ENCODE measurements around the gene DCK.

DCK gene
- total RNA-seq = 28.6 to 48.2 (median 31.6) reads per million in 3 donors

DNA sequence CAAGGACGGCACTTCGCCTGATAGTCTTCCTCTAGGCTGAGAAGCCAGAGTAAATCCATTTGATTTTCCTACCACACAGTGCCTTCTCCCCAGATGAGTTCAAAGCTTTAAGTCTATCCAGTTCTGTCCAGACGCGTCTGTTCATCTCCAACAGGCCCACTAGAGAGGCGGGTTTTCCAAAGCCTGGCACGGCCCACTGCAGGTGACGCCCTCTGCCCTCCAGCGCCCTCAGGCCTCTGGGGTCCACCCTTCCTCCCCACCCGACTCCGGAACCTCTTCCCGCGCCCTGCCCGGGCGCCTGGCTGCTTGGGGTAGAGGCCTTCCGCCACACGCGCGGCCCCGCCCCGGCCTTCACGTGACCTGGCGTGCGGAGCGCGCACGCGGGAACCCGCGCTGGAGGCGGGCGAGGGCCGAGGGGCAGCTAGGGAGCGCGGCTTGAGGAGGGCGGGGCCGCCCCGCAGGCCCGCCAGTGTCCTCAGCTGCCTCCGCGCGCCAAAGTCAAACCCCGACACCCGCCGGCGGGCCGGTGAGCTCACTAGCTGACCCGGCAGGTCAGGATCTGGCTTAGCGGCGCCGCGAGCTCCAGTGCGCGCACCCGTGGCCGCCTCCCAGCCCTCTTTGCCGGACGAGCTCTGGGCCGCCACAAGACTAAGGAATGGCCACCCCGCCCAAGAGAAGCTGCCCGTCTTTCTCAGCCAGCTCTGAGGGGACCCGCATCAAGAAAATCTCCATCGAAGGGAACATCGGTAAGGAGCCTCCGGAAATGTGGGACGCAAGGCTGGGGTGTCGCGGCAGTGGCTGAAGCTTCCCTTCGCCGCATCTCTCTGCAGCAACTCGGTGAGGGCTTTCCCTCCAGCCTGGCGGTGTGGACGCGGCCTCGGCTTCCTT, at the start of gene DCK:
Gene DCK (plus strand): TSS at position 469 of the 888 bp plus-strand sequence. CDS start 187 bp downstream, at position 656.
- H3K4me1 ChIP-seq (ENCODE audit: control insufficient read depth, insufficient read depth, low read length, poor library complexity, severe bottlenecking) = peaks cover 19% of the 10 kb centered on the region
- peak within 1 kb of the TSS; percentile 76 for H3K27ac ChIP-seq (ENCODE audit: insufficient read depth, low read length, poor library complexity, severe bottlenecking)
- no peaks in the 10 kb centered on the region for H3K9me3 ChIP-seq (ENCODE audit: control insufficient read depth, low read length)
- no peaks in the 10 kb centered on the region for H3K27me3 ChIP-seq (replicated peaks; ENCODE audit: control insufficient read depth, insufficient read depth, low read length, poor library complexity, severe bottlenecking)
- peak within 1 kb of the TSS; percentile 100 for H3K4me3 ChIP-seq (ENCODE audit: insufficient read depth, low read depth, low read length, poor library complexity, severe bottlenecking)
- DNase-seq = peak; percentile 73 to 78 (median 77)
- no peaks in the 10 kb centered on the region for H3K36me3 ChIP-seq (ENCODE audit: control insufficient read depth, insufficient read depth, low read length)

- Histone ChIP-seq H3K4me1 (ENCODE audit: control insufficient read depth, insufficient read depth, low read length, poor library complexity, severe bottlenecking) (no peaks in the 10 kb centered on the region), H3K27me3 (replicated peaks; ENCODE audit: control insufficient read depth, insufficient read depth, low read length, poor library complexity, severe bottlenecking) (no peaks in the 10 kb centered on the region), H3K9me3 (ENCODE audit: control insufficient read depth, low read length) (no peaks in the 10 kb centered on the region), H3K4me3 (ENCODE audit: insufficient read depth, low read depth, low read length, poor library complexity, severe bottlenecking) (no peak overlapping the region), H3K36me3 (ENCODE audit: control insufficient read depth, insufficient read depth, low read length) (no peaks in the 10 kb centered on the region), H3K27ac (ENCODE audit: insufficient read depth, low read length, poor library complexity, severe bottlenecking) (no peak overlapping the region)
- DNase-seq = no peak
Measured at GRCh38 chr4:70945046-70945445, 48.4 kb upstream of the DCK start.

DNA sequence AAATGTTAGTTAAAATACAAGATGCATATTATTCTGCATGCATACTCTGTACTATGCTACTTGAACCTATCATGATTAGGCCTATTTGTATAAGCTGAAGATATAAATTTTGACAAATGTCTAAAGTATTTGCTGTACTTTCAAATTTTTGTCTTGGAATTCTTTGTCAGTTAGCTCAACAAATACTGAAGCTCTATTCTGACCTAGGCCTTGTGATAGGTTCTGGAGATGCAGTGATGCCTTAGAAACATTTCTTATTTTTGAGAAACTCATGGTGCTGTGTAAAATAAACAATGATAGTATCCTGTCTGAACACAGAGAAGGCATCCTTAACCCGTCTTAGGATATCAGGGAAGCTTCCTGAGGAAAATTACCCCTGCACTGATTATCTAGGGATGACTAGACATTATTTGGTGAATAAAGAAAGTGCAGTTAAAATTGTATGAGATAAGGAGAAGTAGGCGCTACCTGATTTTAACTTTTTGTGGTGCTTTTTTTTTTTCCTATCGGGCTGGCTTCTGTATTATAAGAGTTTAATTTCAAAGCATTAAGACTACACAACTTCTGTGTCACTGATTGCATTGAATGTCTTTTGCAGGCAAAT, 47.9 kb upstream of the DCK start:
- Histone ChIP-seq H3K4me3 (ENCODE audit: insufficient read depth, low read depth, low read length, poor library complexity, severe bottlenecking) (no peak overlapping the region), H3K4me1 (ENCODE audit: control insufficient read depth, insufficient read depth, low read length, poor library complexity, severe bottlenecking) (no peaks in the 10 kb centered on the region), H3K27me3 (replicated peaks; ENCODE audit: control insufficient read depth, insufficient read depth, low read length, poor library complexity, severe bottlenecking) (no peaks in the 10 kb centered on the region), H3K27ac (ENCODE audit: insufficient read depth, low read length, poor library complexity, severe bottlenecking) (no peak overlapping the region), H3K36me3 (ENCODE audit: control insufficient read depth, insufficient read depth, low read length) (no peaks in the 10 kb centered on the region), H3K9me3 (ENCODE audit: control insufficient read depth, low read length) (no peaks in the 10 kb centered on the region)
- DNase-seq = no peak

- Histone ChIP-seq H3K4me1 (ENCODE audit: control insufficient read depth, insufficient read depth, low read length, poor library complexity, severe bottlenecking) (no peaks in the 10 kb centered on the region), H3K4me3 (ENCODE audit: insufficient read depth, low read depth, low read length, poor library complexity, severe bottlenecking) (no peak overlapping the region), H3K36me3 (ENCODE audit: control insufficient read depth, insufficient read depth, low read length) (no peaks in the 10 kb centered on the region), H3K9me3 (ENCODE audit: control insufficient read depth, low read length) (no peaks in the 10 kb centered on the region), H3K27me3 (replicated peaks; ENCODE audit: control insufficient read depth, insufficient read depth, low read length, poor library complexity, severe bottlenecking) (no peaks in the 10 kb centered on the region), H3K27ac (ENCODE audit: insufficient read depth, low read length, poor library complexity, severe bottlenecking) (no peak overlapping the region)
- DNase-seq = no peak
Measured at GRCh38 chr4:70946939-70947338, 46.5 kb upstream of the DCK start.

DNA sequence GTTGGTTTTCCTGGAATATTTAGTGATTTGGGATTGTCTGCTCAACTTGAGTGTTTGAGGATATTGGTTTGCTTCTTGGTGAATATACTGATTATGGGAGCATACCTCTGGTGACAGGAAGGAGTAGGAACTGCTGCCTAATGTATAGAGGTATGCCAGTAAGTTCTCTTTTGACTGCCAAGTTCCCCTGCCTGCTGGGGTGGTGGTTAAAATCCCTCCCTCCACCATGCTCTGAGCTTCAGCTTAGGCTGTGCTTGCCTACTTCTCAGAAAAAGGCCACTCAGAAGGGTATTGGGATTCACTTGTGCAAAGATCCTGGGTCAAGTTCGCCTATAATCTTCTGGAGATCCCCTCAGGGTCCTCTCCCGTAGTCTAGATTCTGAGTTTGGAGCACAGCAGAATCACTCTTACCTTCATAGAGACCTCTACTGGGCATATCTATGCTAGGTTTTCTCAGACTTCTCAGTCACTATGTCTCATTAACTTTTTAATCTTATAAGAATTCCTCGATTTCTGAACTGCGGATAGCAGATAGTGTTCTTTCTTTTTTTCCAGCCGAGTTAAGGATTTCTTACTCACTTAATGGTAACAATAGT, 44.7 kb upstream of the DCK start:
- Histone ChIP-seq H3K4me1 (ENCODE audit: control insufficient read depth, insufficient read depth, low read length, poor library complexity, severe bottlenecking) (no peaks in the 10 kb centered on the region), H3K9me3 (ENCODE audit: control insufficient read depth, low read length) (no peaks in the 10 kb centered on the region), H3K27ac (ENCODE audit: insufficient read depth, low read length, poor library complexity, severe bottlenecking) (no peak overlapping the region), H3K4me3 (ENCODE audit: insufficient read depth, low read depth, low read length, poor library complexity, severe bottlenecking) (no peak overlapping the region), H3K27me3 (replicated peaks; ENCODE audit: control insufficient read depth, insufficient read depth, low read length, poor library complexity, severe bottlenecking) (no peaks in the 10 kb centered on the region), H3K36me3 (ENCODE audit: control insufficient read depth, insufficient read depth, low read length) (no peaks in the 10 kb centered on the region)
- no peak for DNase-seq

- no peaks in the 10 kb centered on the region for H3K4me1 ChIP-seq (ENCODE audit: control insufficient read depth, insufficient read depth, low read length, poor library complexity, severe bottlenecking)
- peaks cover under 1% of the 10 kb centered on the region for H3K36me3 ChIP-seq (ENCODE audit: control insufficient read depth, insufficient read depth, low read length)
- no peak for DNase-seq
- H3K27ac ChIP-seq (ENCODE audit: insufficient read depth, low read length, poor library complexity, severe bottlenecking) = no peak overlapping the region
- no peaks in the 10 kb centered on the region for H3K9me3 ChIP-seq (ENCODE audit: control insufficient read depth, low read length)
- no peak overlapping the region for H3K4me3 ChIP-seq (ENCODE audit: insufficient read depth, low read depth, low read length, poor library complexity, severe bottlenecking)
- no peaks in the 10 kb centered on the region for H3K27me3 ChIP-seq (replicated peaks; ENCODE audit: control insufficient read depth, insufficient read depth, low read length, poor library complexity, severe bottlenecking)
Measured at GRCh38 chr4:70954032-70954431, 39.4 kb upstream of the DCK start.

DNA sequence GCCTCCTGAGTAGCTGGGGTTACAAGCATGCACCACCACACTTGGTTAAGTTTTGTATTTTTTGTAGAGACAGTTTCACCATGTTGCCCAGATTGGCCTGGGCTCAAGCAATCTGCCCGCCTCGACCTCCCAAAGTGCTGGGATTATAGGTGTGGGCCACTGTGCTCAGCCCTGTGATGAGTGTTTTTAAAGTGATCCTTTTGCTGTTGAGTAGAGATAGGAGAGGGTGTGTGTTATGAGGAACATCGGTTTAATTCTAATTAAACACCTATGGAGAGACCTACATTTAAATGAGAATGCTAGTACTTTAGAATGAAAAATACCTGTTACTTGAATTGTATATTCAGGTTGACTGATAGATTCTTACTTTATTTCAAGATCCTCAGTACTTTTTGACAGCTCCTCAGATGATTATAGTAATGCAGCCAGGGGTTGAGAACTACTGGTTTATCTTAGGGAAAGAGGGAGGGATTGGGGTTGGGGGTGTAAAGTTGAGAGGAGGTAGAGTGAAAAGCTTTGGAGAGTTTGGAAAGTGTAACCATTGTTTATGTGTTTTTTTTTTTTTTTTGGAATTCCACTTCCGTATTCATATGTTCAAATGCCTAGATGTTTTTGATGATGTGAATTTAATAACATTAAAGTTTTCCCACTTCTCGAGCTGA, 36.8 kb upstream of the DCK start:
- DNase-seq = no peak
- Histone ChIP-seq H3K9me3 (ENCODE audit: control insufficient read depth, low read length) (no peaks in the 10 kb centered on the region), H3K36me3 (ENCODE audit: control insufficient read depth, insufficient read depth, low read length) (peaks cover 6% of the 10 kb centered on the region), H3K4me3 (ENCODE audit: insufficient read depth, low read depth, low read length, poor library complexity, severe bottlenecking) (no peak overlapping the region), H3K27ac (ENCODE audit: insufficient read depth, low read length, poor library complexity, severe bottlenecking) (no peak overlapping the region), H3K27me3 (replicated peaks; ENCODE audit: control insufficient read depth, insufficient read depth, low read length, poor library complexity, severe bottlenecking) (no peaks in the 10 kb centered on the region), H3K4me1 (ENCODE audit: control insufficient read depth, insufficient read depth, low read length, poor library complexity, severe bottlenecking) (no peaks in the 10 kb centered on the region)

DNA sequence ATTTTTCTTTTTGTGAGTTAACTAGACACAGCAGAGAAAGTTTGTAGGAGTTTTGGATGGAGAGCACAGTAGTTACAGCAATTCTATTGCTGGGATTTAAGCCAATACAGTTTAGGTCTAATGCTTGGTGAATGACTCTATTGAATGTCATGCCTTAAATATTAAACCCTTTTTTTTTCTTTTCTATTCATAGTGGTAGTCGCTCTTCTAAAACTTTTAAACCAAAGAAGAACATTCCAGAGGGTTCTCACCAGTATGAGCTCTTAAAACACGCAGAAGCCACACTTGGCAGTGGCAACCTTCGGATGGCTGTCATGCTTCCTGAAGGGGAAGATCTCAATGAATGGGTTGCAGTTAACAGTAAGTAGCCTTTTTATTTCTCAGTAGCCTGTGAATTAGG, 34.8 kb upstream of the DCK start:
- Histone ChIP-seq H3K36me3 (ENCODE audit: control insufficient read depth, insufficient read depth, low read length) (peaks cover 6% of the 10 kb centered on the region), H3K4me1 (ENCODE audit: control insufficient read depth, insufficient read depth, low read length, poor library complexity, severe bottlenecking) (no peaks in the 10 kb centered on the region), H3K4me3 (ENCODE audit: insufficient read depth, low read depth, low read length, poor library complexity, severe bottlenecking) (no peak overlapping the region), H3K27ac (ENCODE audit: insufficient read depth, low read length, poor library complexity, severe bottlenecking) (no peak overlapping the region), H3K9me3 (ENCODE audit: control insufficient read depth, low read length) (no peaks in the 10 kb centered on the region), H3K27me3 (replicated peaks; ENCODE audit: control insufficient read depth, insufficient read depth, low read length, poor library complexity, severe bottlenecking) (no peaks in the 10 kb centered on the region)
- DNase-seq = no peak

DNA sequence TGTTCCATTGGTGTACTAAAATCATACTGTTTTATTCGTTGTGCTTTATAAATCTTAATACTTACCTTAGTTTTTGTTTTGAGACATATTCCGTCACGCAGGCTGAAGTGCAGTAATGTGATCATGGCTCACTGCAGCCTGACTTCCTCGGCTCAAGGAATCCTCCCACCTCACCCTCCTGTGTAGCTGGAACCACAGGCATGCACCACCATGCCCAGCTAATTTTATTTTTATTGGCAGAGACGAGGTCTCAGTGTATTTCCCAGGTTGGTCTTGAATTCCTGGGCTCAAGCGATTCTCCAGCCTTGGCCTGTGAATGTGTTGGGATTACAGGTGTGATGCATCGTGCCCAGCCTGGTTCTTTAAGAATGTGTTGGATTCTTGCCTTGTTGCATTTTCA, 24.4 kb upstream of the DCK start:
- DNase-seq = no peak
- no peaks in the 10 kb centered on the region for H3K4me1 ChIP-seq (ENCODE audit: control insufficient read depth, insufficient read depth, low read length, poor library complexity, severe bottlenecking)
- H3K27me3 ChIP-seq (replicated peaks; ENCODE audit: control insufficient read depth, insufficient read depth, low read length, poor library complexity, severe bottlenecking) = no peaks in the 10 kb centered on the region
- H3K9me3 ChIP-seq (ENCODE audit: control insufficient read depth, low read length) = no peaks in the 10 kb centered on the region
- no peak overlapping the region for H3K4me3 ChIP-seq (ENCODE audit: insufficient read depth, low read depth, low read length, poor library complexity, severe bottlenecking)
- peaks cover 3% of the 10 kb centered on the region for H3K36me3 ChIP-seq (ENCODE audit: control insufficient read depth, insufficient read depth, low read length)
- no peak overlapping the region for H3K27ac ChIP-seq (ENCODE audit: insufficient read depth, low read length, poor library complexity, severe bottlenecking)
